Measurements from ENCODE around the gene ADAM30.

GRCh38 chr1:119902775-119903442 is 6.6 kb upstream of the ADAM30 start:
- TF ChIP-seq EZH2 (IDR thresholded peaks at IDR 0.05; ENCODE audit: insufficient read depth, poor library complexity, severe bottlenecking) (no peak), EZH2phosphoT487 (IDR thresholded peaks at IDR 0.05; ENCODE audit: insufficient read depth, low read depth) (no peak)

Data from GM23248 (cell line).